Keratinocyte (primary cell): ENCODE measurements around the gene FLNA.

Source experiments
- CTCF ChIP-seq, 3 experiments: IDR thresholded peaks in 1 of 3; conservative IDR thresholded peaks in 1 of 3; optimal IDR thresholded peaks in 1 of 3; 2 replicates in 2 of 3; 3 replicates in 1 of 3; pipeline versions ENCODE3 to v1.5.1; 2011; ENCODE audit warnings: low read length in 3 of 3, mild to moderate bottlenecking in 3 of 3, moderate library complexity in 2 of 3, control low read depth in 1 of 3, inconsistent platforms in 1 of 3; ENCODE audit not compliant: insufficient read depth in 2 of 3; ENCODE audit errors: extremely low read depth in 1 of 3
- EZH2 ChIP-seq: IDR thresholded peaks from one replicate; pipeline ENCODE4 v1.6.1; 2012; ENCODE audit warnings: inconsistent platforms, mild to moderate bottlenecking, low read length, moderate library complexity

DNA sequence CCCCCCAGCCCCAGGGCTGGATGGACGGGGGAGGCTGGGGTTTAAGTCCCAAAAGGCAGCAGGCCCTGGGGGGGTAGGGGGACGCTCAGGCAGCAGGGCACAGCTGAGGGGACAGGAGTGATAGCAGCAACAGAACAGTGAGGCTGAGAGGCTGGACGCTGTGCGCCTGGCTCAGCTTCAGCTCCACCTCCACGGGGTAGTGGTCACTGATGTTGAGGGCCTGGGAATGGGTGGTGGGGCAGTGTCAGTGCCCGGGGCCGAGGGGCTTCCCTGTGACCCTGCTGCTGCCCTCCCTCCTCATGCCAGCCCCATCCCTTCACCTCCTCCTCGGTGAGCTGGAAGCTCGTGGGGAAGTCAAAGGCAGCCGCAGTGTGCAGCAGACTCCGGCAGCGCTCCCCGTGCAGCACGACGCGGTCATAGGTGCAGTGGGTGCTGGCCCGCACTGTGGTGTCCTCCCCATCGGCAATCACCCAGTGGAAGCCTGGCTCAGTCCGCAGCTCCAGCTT, 28.2 kb upstream of the FLNA start:
- TF ChIP-seq CTCF (optimal IDR thresholded peaks at IDR 0.05 in 1 of 3, IDR thresholded peaks at IDR 0.05 in 1 of 3, conservative IDR thresholded peaks at IDR 0.05 in 1 of 3; ENCODE audit: extremely low read depth in 1 of 3, insufficient read depth in 2 of 3, low read length in 3 of 3) (no peak), EZH2 (no peak)
